CD4-positive, alpha-beta T cell treated with Interleukin-10 for 1 hour (primary cell): ENCODE results near the gene RALGPS2.
"Not testable (repeated sequence)": the region's sequence is repeated elsewhere in the genome, so short reads cannot be mapped to it uniquely, and the experiment has no call there.

Experiments
- DNase-seq: peaks from one replicate; pipeline ENCODE4 v3.0.0-alpha.2; 2020

Gene RALGPS2

GRCh38 chr1:178784131-178784536 lies 59.1 kb downstream of the RALGPS2 start:
- DNase-seq, result no peak

- DNase-seq, result no peak
Observed at GRCh38 chr1:178792394-178792793, 67.3 kb downstream of the RALGPS2 start.

GRCh38 chr1:178796013-178796412 lies 71.0 kb downstream of the RALGPS2 start:
- no peak for DNase-seq

- DNase-seq, result no peak
Observed at GRCh38 chr1:178797590-178797989, 72.5 kb downstream of the RALGPS2 start.

- DNase-seq, result no peak
Observed at GRCh38 chr1:178798232-178798861, 73.3 kb downstream of the RALGPS2 start.

- DNase-seq, result no peak
Observed at GRCh38 chr1:178802873-178803272, 77.8 kb downstream of the RALGPS2 start.

- DNase-seq, result no peak
Observed at GRCh38 chr1:178806665-178807300, 81.7 kb downstream of the RALGPS2 start.

GRCh38 chr1:178808529-178808928 lies 83.5 kb downstream of the RALGPS2 start:
- DNase-seq, result no peak

GRCh38 chr1:178810585-178810984 lies 85.5 kb downstream of the RALGPS2 start:
- DNase-seq, result no peak

GRCh38 chr1:178818416-178818815 lies 93.4 kb downstream of the RALGPS2 start:
- no peak for DNase-seq

GRCh38 chr1:178819123-178819522 lies 94.1 kb downstream of the RALGPS2 start:
- DNase-seq, result no peak

GRCh38 chr1:178821134-178821866 lies 96.3 kb downstream of the RALGPS2 start:
- DNase-seq, result no peak

- no peak for DNase-seq
Observed at GRCh38 chr1:178825167-178825566, 100.1 kb downstream of the RALGPS2 start.

- DNase-seq, result no peak
Observed at GRCh38 chr1:178844436-178844835, 119.4 kb downstream of the RALGPS2 start.

GRCh38 chr1:178846306-178846705 lies 121.3 kb downstream of the RALGPS2 start:
- no peak for DNase-seq

- no peak for DNase-seq
Observed at GRCh38 chr1:178847396-178847849, 122.4 kb downstream of the RALGPS2 start.

GRCh38 chr1:178847919-178848318 lies 122.9 kb downstream of the RALGPS2 start:
- not testable (repeated sequence) for DNase-seq

- no peak for DNase-seq
Observed at GRCh38 chr1:178849918-178850317, 124.9 kb downstream of the RALGPS2 start.

GRCh38 chr1:178857126-178857525 lies 132.1 kb downstream of the RALGPS2 start:
- DNase-seq, result no peak

GRCh38 chr1:178862416-178862815 lies 137.4 kb downstream of the RALGPS2 start:
- no peak for DNase-seq

- DNase-seq, result no peak
Observed at GRCh38 chr1:178862864-178863263, 137.8 kb downstream of the RALGPS2 start.

GRCh38 chr1:178864326-178864725 lies 139.3 kb downstream of the RALGPS2 start:
- DNase-seq, result no peak

GRCh38 chr1:178867670-178868069 lies 142.6 kb downstream of the RALGPS2 start:
- DNase-seq, result no peak

GRCh38 chr1:178868706-178869105 lies 143.7 kb downstream of the RALGPS2 start:
- DNase-seq, result no peak
